GM12878 (cell line): ENCODE results near the gene PRKX. TPM values are rescaled to one million over a fixed set of nuclear protein-coding genes. Genes with fewer than 3 reads are reported as not detected.
"Not testable (repeated sequence)": the region's sequence is repeated elsewhere in the genome, so short reads cannot be mapped to it uniquely, and the experiment has no call there.

Experiments
- ATAC-seq: fragments of 200-7000 bp; cut with Tn5 transposase; 3 replicates; pipeline ENCODE4 v1.9.1; 2020; ENCODE audit warnings: mild to moderate bottlenecking, moderate library complexity
- BruUV-seq: library from RNA; stranded (reverse); fragments of 400-500 nt; replicated peaks from 2 replicates; lab custom pipeline; 2021; lab: Mats Ljungman, UMichigan
- CTCF ChIA-PET: fragments of 300-600 bp; sonication (Branson Sonifier 250); formaldehyde crosslinking; extraction: SDS; loops from one replicate; lab custom pipeline; 2021; ENCODE audit warnings: inconsistent platforms; lab: Yijun Ruan, JAX
- POLR2A ChIA-PET: fragments of 350-600 bp; formaldehyde crosslinking; extraction: SDS; loops from one replicate; lab custom pipeline; 2021; ENCODE audit warnings: inconsistent platforms; lab: Charles Lee
- RAD21 ChIA-PET: fragments of 300-600 bp; sonication (Branson Sonifier 250); formaldehyde crosslinking; loops from one replicate; lab custom pipeline; 2023; ENCODE audit warnings: antibody characterized with exemption; ENCODE audit not compliant: unreplicated experiment; lab: Charles Lee
- SMC1A ChIA-PET: fragments of 300-600 bp; sonication (Branson Sonifier 250); formaldehyde crosslinking; loops from one replicate; lab custom pipeline; 2023; ENCODE audit not compliant: unreplicated experiment, uncharacterized antibody; lab: Charles Lee
- DNase-seq: peaks from one replicate; pipeline ENCODE4 v3.0.0-alpha.2; 2011; ENCODE audit warnings: low read depth, low spot score
- FAIRE-seq: peaks from 3 replicates; lab custom pipeline; 2011; peaks lifted over from hg19 to GRCh38; lab: Jason Lieb, UNC
- H2AFZ ChIP-seq: 2 replicates; pipeline ENCODE4 v1.6.0; 2011; ENCODE audit warnings: low read depth, low read length, control low read depth; ENCODE audit not compliant: control insufficient read depth
- H3K27ac ChIP-seq: 2 replicates; pipeline ENCODE4 v1.5.1; 2011; ENCODE audit warnings: control low read depth; ENCODE audit not compliant: control insufficient read depth, insufficient read depth
- H3K27me3 ChIP-seq, 2 experiments: replicated peaks in 1 of 2; 2 replicates each; pipeline versions ENCODE4 v1.6.0 to v1.6.1; 2011; ENCODE audit warnings: low read length in 1 of 2; ENCODE audit not compliant: control insufficient read depth in 2 of 2, insufficient read depth in 2 of 2
- H3K36me3 ChIP-seq, 2 experiments: 2 replicates each; pipeline ENCODE4 v1.5.1; 2011; ENCODE audit warnings: low read length in 1 of 2; ENCODE audit not compliant: control insufficient read depth in 2 of 2, insufficient read depth in 2 of 2
- H3K4me1 ChIP-seq: 2 replicates; pipeline ENCODE4 v1.6.1; 2011; ENCODE audit warnings: mild to moderate bottlenecking, low read length, moderate library complexity, mixed read lengths; ENCODE audit not compliant: control insufficient read depth, insufficient read depth
- H3K4me2 ChIP-seq: 2 replicates; pipeline ENCODE4 v1.6.0; 2011; ENCODE audit warnings: control low read depth; ENCODE audit not compliant: control insufficient read depth, insufficient read depth
- H3K4me3 ChIP-seq: fragments of 200-600 bp; sonication (generic); 2 replicates; pipeline ENCODE4 v1.5.1; 2016
- H3K79me2 ChIP-seq: 2 replicates; pipeline ENCODE4 v1.6.0; 2011; ENCODE audit warnings: low read length; ENCODE audit not compliant: control insufficient read depth, insufficient read depth
- H3K9ac ChIP-seq: 2 replicates; pipeline ENCODE4 v1.8.0; 2011; ENCODE audit warnings: low read length, control low read depth, mixed read lengths; ENCODE audit not compliant: control insufficient read depth, insufficient read depth
- H3K9me3 ChIP-seq: replicated peaks from 3 replicates; pipeline ENCODE4 v1.5.1; 2011; ENCODE audit warnings: mild to moderate bottlenecking, low read length; ENCODE audit not compliant: control insufficient read depth, insufficient read depth
- H4K20me1 ChIP-seq: 2 replicates; pipeline ENCODE4 v1.6.0; 2011; ENCODE audit not compliant: control insufficient read depth, insufficient read depth
- RFX5 ChIP-seq: IDR thresholded peaks from 2 replicates; pipeline ENCODE4 v1.6.1; 2011; ENCODE audit warnings: low read depth, low read length, improper control_type of control experiment
- SMAD1 ChIP-seq: fragments of 450-650 bp; IDR thresholded peaks from 2 replicates; pipeline ENCODE4 v1.6.1; 2018; ENCODE audit warnings: mild to moderate bottlenecking, low read depth; ENCODE audit not compliant: partially characterized antibody
- YBX1 ChIP-seq: fragments of 450-650 bp; IDR thresholded peaks from 2 replicates; pipeline ENCODE4 v1.6.1; 2016; ENCODE audit warnings: antibody characterized with exemption
- WGBS: methylation state at CpG from one replicate; pipeline ENCODE4 v1.1.6; 2016; ENCODE audit warnings: low lambda C conversion rate; ENCODE audit not compliant: insufficient replicate concordance, insufficient coverage; ENCODE audit errors: missing lambda C conversion rate; 5-methylcytosine and 5-hydroxymethylcytosine counted together
- in situ Hi-C: fragments of 300-500 bp; cut with MboI; formaldehyde crosslinking; loops from 9 replicates; pipeline ENCODE4 v1.14.3; 2018; ENCODE audit warnings: mixed read lengths
- intact Hi-C: fragments of 100-400 bp; cut with micrococcal nuclease; formaldehyde crosslinking; loops from one replicate; pipeline ENCODE4 v1.14.2; 2022; ENCODE audit not compliant: unreplicated experiment
- polyA plus RNA-seq, 11 experiments: library from polyadenylated mRNA; depleted of rRNA in 4 of 11; unstranded in 6 of 11; stranded (reverse) in 5 of 11; fragments of >200 nt; fragmentation: Nextera tagmentation in 4 of 11; fragmentation: Illumina TruSeq in 1 of 11; extraction: Ambion mirVana in 4 of 11; extraction: Trizol in 1 of 11; gene quantifications; 1 replicate in 1 of 11; 2 replicates in 10 of 11; pipeline versions ENCODE4 v1.2.1 to v1.2.3, GENCODE V29; 2011 to 2016; ENCODE audit warnings: inconsistent platforms in 2 of 11, missing spikeins in 2 of 11, low read depth in 1 of 11
- total RNA-seq, 4 experiments: library from RNA; depleted of rRNA in 3 of 4; stranded (reverse); fragments of >200 nt in 3 of 4; fragmentation: Illumina TruSeq in 1 of 4; extraction: Trizol in 1 of 4; gene quantifications; 2 replicates each; pipeline versions ENCODE4 v1.2.1 to v1.2.3, GENCODE V29; 2013 to 2021

PRKX gene
- total and polyA plus RNA-seq, 10 of the 15 experiments (the other 5 are each of a cell fraction or from before 2014, with no cell fraction given) = 3.9 to 45.3 (median 23.9) TPM

DNA sequence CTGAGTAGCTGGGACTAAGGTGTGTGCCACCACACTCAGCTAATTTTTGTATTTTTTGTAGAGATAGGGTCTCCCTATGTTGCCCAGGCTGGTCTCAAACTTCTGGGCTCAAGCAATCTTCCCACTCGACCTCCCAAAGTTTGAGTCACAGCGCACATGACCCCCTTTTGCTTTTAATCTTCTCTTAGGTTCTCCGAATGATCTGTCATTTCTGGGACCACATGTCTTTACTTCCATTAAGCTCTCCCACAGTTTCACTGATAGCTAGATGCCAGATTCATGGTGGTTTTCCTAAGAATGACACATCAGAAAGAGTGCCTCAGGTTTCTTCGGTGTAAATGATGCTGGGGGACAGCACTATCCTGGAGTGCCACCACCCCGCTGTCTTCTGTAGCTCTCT, 17.9 kb downstream of the PRKX start (continued):
- TF ChIP-seq YBX1 (no peak), SMAD1 (no peak)

- CTCF ChIA-PET = no interaction called here
These were observed 23.3 kb downstream of the PRKX start for GRCh38 chrX:3690140-3690539.

DNA sequence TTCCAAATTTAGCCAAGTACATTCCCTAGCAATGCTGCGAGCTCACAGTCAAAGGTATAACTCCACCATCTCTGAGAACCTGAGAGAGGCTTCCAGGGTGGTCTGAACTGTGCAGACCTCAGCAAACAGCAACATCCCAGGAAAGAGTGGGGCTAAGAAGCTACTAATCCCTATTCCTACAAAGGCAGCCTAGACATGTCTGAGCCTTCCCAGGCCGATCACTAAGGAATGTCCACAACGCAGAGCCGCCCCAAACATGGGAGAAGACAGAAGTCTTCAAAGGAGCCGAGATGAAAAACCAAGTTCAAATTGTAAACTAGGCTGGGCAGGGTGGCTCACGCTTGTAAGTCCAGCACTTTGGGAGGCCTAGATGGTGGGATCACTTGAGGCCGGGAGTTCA, 30.2 kb downstream of the PRKX start:
- H3K4me1 ChIP-seq, H4K20me1 ChIP-seq, H3K9me3 ChIP-seq, H2AFZ ChIP-seq, FAIRE-seq, in situ Hi-C loops, CTCF ChIA-PET, RAD21 ChIA-PET, H3K27ac ChIP-seq, intact Hi-C loops, ATAC-seq, DNase-seq, SMC1A ChIA-PET, H3K9ac ChIP-seq, BruUV-seq, POLR2A ChIA-PET, H3K4me3 ChIP-seq, H3K79me2 ChIP-seq, H3K4me2 ChIP-seq, H3K36me3 ChIP-seq, H3K27me3 ChIP-seq: not testable (repeated sequence)
- 97% methylated on average over 7 of the region's 7 CpGs for WGBS

More at GRCh38 chrX:3690140-3690539, 23.3 kb downstream of the PRKX start:
- ATAC-seq (no peak), DNase-seq (no peak), FAIRE-seq (no peak)
- POLR2A ChIA-PET = interaction anchor here (1.0 kb wide), 1 partner anchor 11 kb away, joined by 3 read pairs; no protein-coding TSS in a partner anchor
- no peak for TF ChIP-seq RFX5
- Histone ChIP-seq H3K27ac (no peak overlapping the region), H3K27me3 (no peaks in the 10 kb centered on the region), H3K9me3 (no peaks in the 10 kb centered on the region), H2AFZ (no peak overlapping the region), H3K79me2 (peaks cover 4% of the 10 kb centered on the region), H3K36me3 (no peaks in the 10 kb centered on the region), H3K9ac (no peak overlapping the region), H4K20me1 (no peaks in the 10 kb centered on the region), H3K4me3 (no peak overlapping the region), H3K4me2 (no peak overlapping the region), H3K4me1 (no peaks in the 10 kb centered on the region)
- SMC1A ChIA-PET = no interaction called here
- RAD21 ChIA-PET = no interaction called here
- intact Hi-C loops (no loop called here), in situ Hi-C loops (no loop called here)
- no TSS peak for BruUV-seq
- 86% methylated on average over 3 of the region's 3 CpGs for WGBS
